ENCODE data around the gene SPATA9. TPM values are rescaled to one million over a fixed set of nuclear protein-coding genes. Genes with fewer than 3 reads are reported as not detected.

Gene SPATA9, protein sequence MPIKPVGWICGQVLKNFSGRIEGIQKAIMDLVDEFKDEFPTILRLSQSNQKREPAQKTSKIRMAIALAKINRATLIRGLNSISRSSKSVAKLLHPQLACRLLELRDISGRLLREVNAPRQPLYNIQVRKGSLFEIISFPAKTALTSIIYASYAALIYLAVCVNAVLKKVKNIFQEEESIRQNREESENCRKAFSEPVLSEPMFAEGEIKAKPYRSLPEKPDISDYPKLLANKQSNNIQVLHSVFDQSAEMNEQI
- total RNA-seq, result 0.46 TPM

DNA sequence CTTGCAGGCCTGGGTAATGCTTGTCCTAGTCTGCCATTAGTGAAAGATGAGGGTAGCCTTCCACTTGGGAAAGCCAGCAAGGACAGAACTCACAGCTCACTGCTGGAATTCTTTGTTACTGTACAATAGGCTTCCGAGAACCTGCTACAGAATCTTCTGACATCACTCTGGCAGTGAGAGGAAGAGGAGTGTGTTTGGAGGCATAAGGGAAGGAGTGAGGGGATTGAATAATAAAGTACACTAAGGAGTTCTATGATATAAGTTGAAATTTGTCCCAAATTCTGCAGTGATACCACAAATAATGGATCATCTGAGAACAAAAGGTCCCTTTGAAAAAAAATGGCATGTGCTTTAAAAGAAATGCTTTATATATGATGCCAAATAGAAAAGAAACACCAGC lies at the start of gene SPATA9:
Gene SPATA9 (minus strand): TSS at position 101 of the 400 bp plus-strand sequence. CDS start 137 bp downstream, outside the sequence.

GRCh38 chr5:95730730-95731570 lies 48.2 kb upstream of the SPATA9 start, which contains the start of gene RHOBTB3:
Gene RHOBTB3, plus strand, starts transcription at chr5:95731336. Its CDS starts 347 bp downstream, at chr5:95731683.

GRCh38 chr5:95646569-95647431 lies 36.0 kb downstream of the SPATA9 start, which contains the start of gene RFESD:
Gene RFESD, plus strand, starts transcription at chr5:95646777. Its CDS starts 5,495 bp downstream, at chr5:95652272.

GRCh38 chr5:95620030-95620869 lies 62.5 kb downstream of the SPATA9 start, which contains the start of gene GPR150:
Gene GPR150, plus strand, starts transcription at chr5:95620087. Its CDS starts 189 bp downstream, at chr5:95620276.

Other genes with a start within 250 kb of the SPATA9 start
- 141 TPM for gene SKIC3, start 128.0 kb downstream of the SPATA9 start, total RNA-seq
- 9.9 TPM for gene ARSK, start 127.9 kb downstream of the SPATA9 start, total RNA-seq
- gene GPR150, start 62.9 kb downstream of the SPATA9 start, total RNA-seq, result 0.23 TPM
- gene RFESD, start 36.2 kb downstream of the SPATA9 start, total RNA-seq, result 2.3 TPM
- gene RHOBTB3, start 48.3 kb upstream of the SPATA9 start, total RNA-seq, result 250 TPM
- 14.5 TPM for gene GLRX, start 139.7 kb upstream of the SPATA9 start, total RNA-seq